Stimulated activated CD4-positive, alpha-beta T cell treated with anti-CD3 and anti-CD28 coated beads, Interleukin-2, amount 100 ng/mL, for 48 hours (primary cell): Measurements from ENCODE around the gene ATP7B.
"Not testable (repeated sequence)": the region's sequence is repeated elsewhere in the genome, so short reads cannot be mapped to it uniquely, and the experiment has no call there.

Source experiments
- DNase-seq, 2 donors: peaks; one replicate each; pipeline ENCODE4 v3.0.0-alpha.2; 2020

The ATP7B gene

GRCh38 chr13:51919531-51919930, 91.7 kb downstream of the ATP7B start:
- no peak for DNase-seq

GRCh38 chr13:51916962-51917361, 94.3 kb downstream of the ATP7B start:
- no peak for DNase-seq

- no peak for DNase-seq
Measured at GRCh38 chr13:51916051-51916818, 95.0 kb downstream of the ATP7B start.

- no peak for DNase-seq
Measured at GRCh38 chr13:51914137-51914493, 97.1 kb downstream of the ATP7B start.

GRCh38 chr13:51913421-51914136, 97.7 kb downstream of the ATP7B start:
- no peak for DNase-seq

GRCh38 chr13:51912511-51913225, 98.6 kb downstream of the ATP7B start:
- no peak for DNase-seq

- DNase-seq = no peak
Measured at GRCh38 chr13:51912091-51912490, 99.2 kb downstream of the ATP7B start.

GRCh38 chr13:51910508-51910907, 100.7 kb downstream of the ATP7B start:
- DNase-seq = no peak

- not testable (repeated sequence) for DNase-seq
Measured at GRCh38 chr13:51909265-51909664, 102.0 kb downstream of the ATP7B start.

- DNase-seq = no peak
Measured at GRCh38 chr13:51907040-51907732, 104.1 kb downstream of the ATP7B start.

- no peak for DNase-seq
Measured at GRCh38 chr13:51906581-51906980, 104.7 kb downstream of the ATP7B start.

GRCh38 chr13:51905787-51906186, 105.5 kb downstream of the ATP7B start:
- no peak for DNase-seq

GRCh38 chr13:51902776-51903175, 108.5 kb downstream of the ATP7B start:
- no peak for DNase-seq

- no peak for DNase-seq
Measured at GRCh38 chr13:51900471-51900870, 110.8 kb downstream of the ATP7B start.

- peak; percentile 27 to 41 for DNase-seq
Measured at GRCh38 chr13:51895906-51896888, 115.1 kb downstream of the ATP7B start.

GRCh38 chr13:51894239-51894638, 117.0 kb downstream of the ATP7B start:
- DNase-seq = no peak

- DNase-seq = no peak
Measured at GRCh38 chr13:51892657-51893056, 118.6 kb downstream of the ATP7B start.

- no peak for DNase-seq
Measured at GRCh38 chr13:51887468-51887867, 123.8 kb downstream of the ATP7B start.

- no peak for DNase-seq
Measured at GRCh38 chr13:51885651-51886050, 125.6 kb downstream of the ATP7B start.

GRCh38 chr13:51883226-51883600, 128.0 kb downstream of the ATP7B start:
- no peak for DNase-seq
